NCI-H2196 (cell line): Measurements from ENCODE around the gene ABHD2.
A peak's percentile ranks its signal among the peaks of the same experiment; 100 is the strongest.
"Not testable (repeated sequence)": the region's sequence is repeated elsewhere in the genome, so short reads cannot be mapped to it uniquely, and the experiment has no call there.

Source experiments
- DNase-seq: peaks from one replicate; lab custom pipeline; 2025; ENCODE audit not compliant: unreplicated experiment; lab: John Stamatoyannopoulos, UW

ABHD2 gene

DNA sequence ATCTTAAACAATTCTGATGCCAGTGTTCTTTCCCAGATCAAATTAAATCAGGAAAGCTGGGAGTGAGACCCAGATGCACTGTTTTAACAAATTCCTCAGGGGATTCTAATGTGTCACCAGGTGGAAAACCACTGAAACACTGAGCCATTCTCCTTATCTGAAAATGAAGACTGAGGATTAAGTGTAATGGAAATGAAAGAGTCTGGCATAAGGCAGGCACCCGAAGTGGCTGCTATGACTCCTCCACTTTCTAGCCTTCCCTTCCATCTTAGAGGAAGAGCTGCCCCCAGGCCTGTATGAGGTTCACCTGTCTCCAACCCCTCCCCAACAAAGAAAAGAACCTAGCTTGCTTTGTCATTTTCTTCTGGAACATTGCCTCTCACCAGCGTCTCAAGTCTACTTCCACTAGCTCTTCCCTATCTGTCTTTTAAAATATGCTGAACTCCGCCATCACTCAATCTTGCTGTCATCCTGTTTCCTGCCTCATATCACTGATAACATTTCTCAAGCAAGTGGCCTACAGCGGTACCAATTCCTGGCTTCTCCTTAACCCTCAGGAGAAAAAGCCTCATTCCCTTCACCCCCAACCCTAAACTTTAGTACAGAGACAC lies 13.7 kb upstream of the ABHD2 start:
- DNase-seq, result no peak

DNA sequence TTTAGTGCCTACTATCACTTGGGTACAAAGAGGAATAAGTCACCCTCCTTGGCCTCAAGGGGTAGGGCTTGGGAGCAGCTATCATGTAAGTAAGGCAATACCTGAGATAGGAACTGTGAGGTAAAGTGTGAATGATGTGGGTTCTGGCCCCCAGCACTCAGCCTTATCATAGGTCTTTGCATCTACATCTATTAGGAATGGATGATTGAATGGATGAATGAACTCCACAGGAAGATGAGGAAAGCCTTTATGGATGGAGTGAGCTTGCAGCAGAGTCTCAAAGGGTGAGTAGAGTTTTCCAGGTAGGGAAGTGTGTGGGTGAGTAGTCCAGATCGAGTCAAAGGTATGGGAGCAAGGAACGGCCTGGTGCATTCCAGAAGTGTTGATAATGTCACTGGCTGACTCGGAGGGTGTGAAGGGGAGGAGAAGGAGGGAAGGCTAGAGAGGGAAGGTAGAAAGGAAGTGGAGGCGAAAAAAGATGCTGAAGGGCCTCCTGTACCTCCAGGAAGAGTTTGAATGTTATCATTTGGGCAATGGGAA lies 13.1 kb upstream of the ABHD2 start:
- no peak for DNase-seq

- DNase-seq, result no peak
These were observed 12.4 kb upstream of the ABHD2 start for GRCh38 chr15:89075846-89076245.

- DNase-seq, result no peak
These were observed 10.5 kb upstream of the ABHD2 start for GRCh38 chr15:89077750-89078149.

DNA sequence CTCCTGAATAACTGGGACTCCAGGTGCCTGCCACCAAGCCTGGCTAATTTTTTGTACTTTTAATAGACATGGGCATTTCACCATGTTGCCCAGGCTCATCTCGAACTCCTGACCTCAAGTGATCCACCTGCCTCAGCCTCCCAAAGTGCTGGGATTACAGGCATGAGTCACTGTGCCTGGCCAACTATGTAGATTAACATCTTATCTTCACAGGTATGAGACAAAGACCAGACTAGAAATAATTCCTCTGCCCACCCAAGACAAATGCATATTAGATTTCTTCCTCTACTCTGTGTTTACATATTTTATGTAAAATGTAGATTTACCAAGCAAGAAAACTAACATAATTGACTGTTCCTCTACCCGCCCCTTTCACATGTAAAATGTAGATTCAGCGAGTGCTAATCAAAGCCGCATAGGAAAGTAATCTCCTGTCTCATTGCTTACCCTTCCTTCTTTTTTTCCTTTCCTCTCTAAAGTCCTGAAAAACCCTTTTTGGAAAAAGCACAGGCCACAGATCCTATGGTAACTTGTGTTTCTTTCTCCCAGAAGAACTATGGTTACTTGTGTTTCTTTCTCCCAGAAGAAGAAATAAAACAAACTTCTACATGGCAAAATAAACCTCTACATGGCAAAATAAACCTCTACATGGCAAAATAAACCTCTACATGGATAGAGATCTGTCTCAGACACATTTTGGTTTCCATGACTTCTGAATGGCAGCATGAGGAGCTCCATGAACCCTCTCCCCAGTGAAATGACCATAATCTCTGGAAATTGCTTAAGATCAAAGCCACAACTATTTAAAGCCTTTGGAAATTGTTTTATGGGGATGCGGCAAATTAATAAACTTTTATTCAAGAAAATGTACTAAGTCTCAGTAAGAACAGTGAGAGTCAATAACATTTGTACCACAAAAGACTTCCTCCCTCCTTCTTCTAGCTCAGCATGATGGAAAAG lies 9.1 kb upstream of the ABHD2 start:
- no peak for DNase-seq

DNA sequence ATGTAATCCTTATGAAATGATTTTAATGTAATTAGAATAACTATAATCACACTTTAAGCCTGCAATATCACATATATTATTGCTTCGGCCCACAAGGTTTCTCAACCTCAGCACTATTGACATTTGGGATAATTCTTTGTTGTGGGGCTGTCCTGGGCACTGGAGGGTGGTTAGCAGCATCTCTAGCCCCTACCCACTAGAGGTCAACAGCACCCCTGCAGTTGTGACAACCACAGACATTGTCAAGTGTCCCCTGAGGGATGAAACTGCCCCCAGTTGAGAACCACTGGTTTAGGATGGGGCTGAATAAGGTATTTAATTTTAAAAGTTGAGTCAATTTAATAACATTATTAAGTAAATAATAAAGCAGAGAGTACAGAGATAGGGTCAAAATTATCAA lies 6.4 kb upstream of the ABHD2 start:
- no peak for DNase-seq

GRCh38 chr15:89083246-89083645 lies 5.0 kb upstream of the ABHD2 start:
- no peak for DNase-seq

GRCh38 chr15:89085289-89085926 lies 2.8 kb upstream of the ABHD2 start:
- no peak for DNase-seq

DNA sequence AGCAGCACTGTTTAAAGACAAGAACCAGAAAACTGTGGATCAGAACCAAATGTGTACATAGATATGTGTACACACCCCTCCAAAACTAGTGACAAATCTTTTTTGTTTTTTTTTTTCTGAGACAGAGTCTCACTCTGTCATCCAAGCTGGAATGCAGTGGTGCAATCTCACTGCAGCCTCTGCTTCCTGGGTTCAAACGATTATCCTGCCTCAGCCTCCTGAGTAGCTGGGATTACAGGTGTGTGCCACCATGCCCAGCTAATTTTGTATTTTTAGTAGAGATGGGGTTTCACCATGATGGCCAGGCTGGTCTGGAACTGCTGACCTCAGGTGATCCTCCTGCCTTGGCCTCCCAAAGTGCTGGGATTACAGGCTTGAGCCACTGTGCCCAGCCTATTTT lies 2.3 kb upstream of the ABHD2 start:
- DNase-seq, result not testable (repeated sequence)

- DNase-seq, result not testable (repeated sequence)
These were observed 1.9 kb upstream of the ABHD2 start for GRCh38 chr15:89086390-89086789.

- no peak for DNase-seq
These were observed 961 bp upstream of the ABHD2 start for GRCh38 chr15:89087161-89087829.

DNA sequence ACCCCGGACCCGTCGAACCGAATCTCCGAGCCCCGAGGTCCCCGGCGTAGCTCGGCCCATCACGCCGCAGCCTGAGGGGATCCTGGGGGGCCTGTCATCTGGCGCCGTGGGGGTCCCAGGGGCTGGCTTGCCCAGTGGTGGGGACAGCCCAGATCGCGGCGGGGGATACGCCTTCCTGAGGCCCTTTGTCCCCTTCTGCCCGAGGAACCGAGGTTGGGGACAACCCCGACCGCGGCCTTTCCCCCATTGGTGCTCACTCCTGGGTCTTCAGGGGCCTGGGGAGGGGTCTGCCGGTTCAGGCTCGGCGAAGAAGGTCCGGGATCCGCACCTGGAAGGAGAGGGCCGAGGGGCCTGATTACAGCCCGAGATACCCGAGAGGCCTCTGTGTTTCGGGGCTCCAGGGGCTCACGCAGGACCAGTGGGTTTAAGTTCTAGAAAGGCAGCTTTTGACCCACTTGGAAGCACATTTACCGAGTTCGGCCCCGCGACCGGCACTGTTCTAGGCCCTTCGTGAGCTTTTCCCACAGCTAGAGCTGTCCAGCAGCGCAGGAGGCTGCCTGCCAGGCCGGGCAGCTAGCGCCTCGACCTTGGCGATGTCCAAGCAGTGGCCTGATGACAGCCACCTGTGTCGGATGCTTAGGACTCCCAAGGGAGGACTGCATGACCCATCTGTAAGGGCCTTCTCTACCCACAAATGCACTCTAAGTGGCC lies 504 bp downstream of the ABHD2 start:
- no peak for DNase-seq

- DNase-seq, result no peak
These were observed 1.3 kb downstream of the ABHD2 start for GRCh38 chr15:89089316-89090230.

DNA sequence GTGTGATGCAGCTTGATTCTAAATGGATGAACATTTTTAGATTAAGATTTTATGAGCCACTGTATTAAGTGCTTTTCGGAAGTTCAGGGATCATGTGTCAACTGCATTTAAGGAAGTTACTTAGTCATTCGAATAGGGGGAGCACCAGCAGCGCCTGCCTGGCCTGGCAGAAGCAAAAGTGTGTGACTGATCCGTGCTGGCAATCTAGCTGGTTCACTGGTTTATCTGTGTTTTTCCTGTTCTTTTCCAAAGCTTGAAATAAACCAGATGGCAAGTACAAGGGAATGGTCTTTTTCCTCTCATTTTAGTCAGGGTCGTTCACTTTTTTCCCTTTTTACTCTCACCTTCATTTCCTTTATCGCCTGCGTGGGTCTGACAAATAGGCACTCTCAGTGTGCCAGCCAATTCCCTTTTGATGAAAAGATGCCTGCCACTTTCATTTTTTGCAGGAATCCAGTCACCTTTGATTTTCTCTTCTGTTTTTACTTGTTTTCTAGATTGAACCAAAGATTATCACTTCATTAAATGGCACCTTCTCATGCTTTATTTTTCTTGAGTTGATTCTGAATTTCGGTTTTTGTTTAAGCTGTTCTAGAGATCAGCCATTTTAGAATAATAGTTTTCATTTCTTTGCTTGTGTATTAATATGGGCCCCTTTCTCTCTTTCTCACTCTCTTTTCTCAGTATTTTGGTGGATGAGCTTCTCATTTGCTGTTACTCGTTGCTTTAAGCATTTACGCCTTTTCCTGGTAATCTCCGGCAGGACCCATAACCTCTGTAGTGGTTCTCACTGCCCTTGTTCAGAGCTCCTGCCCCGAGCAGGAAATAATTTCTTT lies 2.8 kb downstream of the ABHD2 start:
- DNase-seq, result peak; percentile 31

DNA sequence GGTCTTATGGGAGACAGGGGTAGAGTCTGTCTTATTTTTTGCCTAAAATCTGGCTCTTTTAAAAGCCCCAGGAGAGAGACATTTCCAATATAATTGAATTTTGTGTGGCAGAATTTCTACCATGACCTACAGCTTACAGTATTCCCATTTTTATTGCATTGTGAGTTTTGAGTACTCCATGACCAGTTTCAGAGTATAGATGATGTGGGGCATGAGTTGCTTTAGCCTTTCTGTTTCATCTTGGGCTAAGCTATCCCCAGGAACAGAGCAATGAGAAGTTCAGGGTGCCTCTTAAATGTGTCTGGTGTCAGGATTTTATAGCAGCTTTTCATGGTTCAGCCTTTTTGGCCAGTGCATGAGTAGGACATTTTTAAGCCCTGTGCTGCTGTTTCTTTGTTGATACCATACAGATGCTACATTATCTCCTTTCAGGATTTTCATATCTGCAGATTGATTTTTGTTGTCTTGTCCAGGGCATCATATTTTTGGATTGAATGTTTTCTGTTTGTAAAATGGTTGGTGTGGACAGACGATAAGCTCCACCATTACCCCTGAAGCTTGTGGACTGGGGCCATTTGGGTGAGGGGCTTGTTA lies 3.5 kb downstream of the ABHD2 start:
- DNase-seq, result no peak

GRCh38 chr15:89093509-89093908 lies 5.3 kb downstream of the ABHD2 start:
- DNase-seq, result no peak

- DNase-seq, result no peak
These were observed 6.8 kb downstream of the ABHD2 start for GRCh38 chr15:89095073-89095472.

- no peak for DNase-seq
These were observed 7.3 kb downstream of the ABHD2 start for GRCh38 chr15:89095556-89095955.
